GM19043 (cell line): ENCODE measurements around the gene RGS10.

Source experiments
- ATAC-seq: cut with Tn5 transposase; IDR thresholded peaks from one replicate; pipeline ENCODE4 v1.9.1; 2021; ENCODE audit warnings: low read depth; ENCODE audit not compliant: unreplicated experiment

Gene RGS10

DNA sequence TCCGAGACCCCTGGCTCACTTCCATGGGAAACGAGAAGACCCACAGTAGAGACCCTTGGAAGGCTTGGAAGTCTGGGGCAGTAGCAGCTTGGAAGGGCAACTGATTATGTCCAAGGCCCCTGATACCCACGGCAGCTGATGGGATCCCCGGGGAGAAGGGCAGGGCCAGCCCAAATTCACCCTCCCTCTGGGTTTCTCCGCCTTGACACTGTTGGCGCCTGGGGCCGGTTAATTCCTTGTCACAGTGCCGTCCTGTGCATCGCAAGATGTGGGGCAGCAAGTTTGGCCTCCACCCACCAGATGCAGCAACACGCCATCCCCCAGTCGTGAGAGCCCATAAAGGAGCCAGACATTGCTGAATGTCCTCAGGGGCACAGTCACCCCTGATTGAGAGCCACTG, 89.2 kb downstream of the RGS10 start:
- no peak for ATAC-seq

GRCh38 chr10:119452396-119452795, 90.1 kb downstream of the RGS10 start:
- no peak for ATAC-seq

DNA sequence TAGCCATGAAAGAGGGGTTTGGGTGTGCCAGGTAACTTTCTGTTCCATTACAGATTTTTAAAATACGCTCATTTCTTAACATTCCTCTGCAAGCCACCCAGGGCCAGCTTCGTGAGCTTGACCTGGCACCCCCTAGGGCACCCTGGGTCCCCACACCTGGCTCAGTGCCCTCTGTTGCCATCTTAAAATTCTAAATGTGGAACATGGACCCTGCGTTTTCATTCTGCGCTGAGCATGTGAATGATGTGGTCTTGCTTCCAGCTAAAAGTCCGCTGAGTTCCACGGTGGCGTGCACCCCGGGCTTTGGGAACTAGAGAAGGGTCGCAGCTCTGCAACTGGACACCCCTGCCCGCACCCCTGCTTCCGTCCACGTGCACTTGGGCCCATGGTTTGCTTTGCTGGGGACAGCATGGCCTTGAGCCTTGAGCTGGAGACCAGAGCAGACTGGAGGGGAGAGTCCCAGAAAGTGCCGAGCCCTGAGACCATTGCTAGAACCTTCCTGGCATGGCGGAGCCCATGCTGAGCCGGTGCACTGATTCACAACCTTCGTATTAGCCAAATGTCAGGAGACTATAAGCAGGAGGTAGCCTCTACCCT, 91.1 kb downstream of the RGS10 start:
- no peak for ATAC-seq

DNA sequence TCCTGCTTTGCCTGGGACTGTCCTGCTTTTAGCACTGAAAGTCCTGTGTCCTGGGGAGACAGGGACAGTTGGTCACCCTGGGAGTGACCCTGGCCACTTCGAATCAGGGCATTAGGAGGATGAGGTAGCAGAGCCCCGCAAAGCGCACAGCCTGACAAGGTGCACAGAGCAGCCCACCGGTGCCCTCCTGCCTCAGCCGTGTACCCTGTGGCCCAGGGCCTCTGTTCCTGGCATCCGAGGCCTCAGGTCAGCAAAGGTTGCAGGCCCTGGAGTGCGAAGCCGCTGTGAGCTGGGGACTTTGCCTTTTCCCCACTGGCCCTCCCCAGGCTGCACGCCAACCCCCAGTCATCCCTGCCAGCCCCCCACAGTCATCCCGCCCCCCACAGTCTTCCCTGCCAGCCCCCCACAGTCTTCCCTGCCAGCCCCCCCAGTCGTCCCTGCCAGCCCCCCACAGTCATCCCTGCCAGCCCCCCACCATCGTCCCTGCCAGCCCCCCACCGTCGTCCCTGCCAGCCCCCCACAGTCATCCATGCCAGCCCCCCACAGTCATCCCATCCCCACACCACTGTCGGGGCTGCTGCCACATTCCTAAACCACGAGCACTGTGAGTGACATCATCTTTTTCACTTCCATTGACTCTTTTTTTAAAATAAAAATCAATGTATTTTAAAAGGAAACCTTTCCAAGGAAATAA, 91.8 kb downstream of the RGS10 start:
- no peak for ATAC-seq
